GM18511 (cell line): ENCODE results near the gene BLM.
"Not testable (repeated sequence)": the region's sequence is repeated elsewhere in the genome, so short reads cannot be mapped to it uniquely, and the experiment has no call there.

ENCODE experiments used
- ATAC-seq: cut with Tn5 transposase; IDR thresholded peaks from one replicate; pipeline ENCODE4 v1.9.1; 2021; ENCODE audit warnings: mild to moderate bottlenecking, moderate library complexity; ENCODE audit not compliant: unreplicated experiment

BLM gene

GRCh38 chr15:90729261-90729660, 12.1 kb downstream of the BLM start:
- no peak for ATAC-seq

- no peak for ATAC-seq
These were observed 13.1 kb downstream of the BLM start for GRCh38 chr15:90730290-90730689.

- no peak for ATAC-seq
These were observed 18.8 kb downstream of the BLM start for GRCh38 chr15:90735923-90736322.

GRCh38 chr15:90740545-90740944, 23.4 kb downstream of the BLM start:
- ATAC-seq: not testable (repeated sequence)

GRCh38 chr15:90742087-90742486, 24.9 kb downstream of the BLM start:
- no peak for ATAC-seq

- ATAC-seq: no peak
These were observed 26.3 kb downstream of the BLM start for GRCh38 chr15:90743407-90743806.

- ATAC-seq: no peak
These were observed 27.7 kb downstream of the BLM start for GRCh38 chr15:90744759-90745402.

GRCh38 chr15:90749754-90750153, 32.6 kb downstream of the BLM start:
- no peak for ATAC-seq

- no peak for ATAC-seq
These were observed 33.0 kb downstream of the BLM start for GRCh38 chr15:90750186-90750585.

GRCh38 chr15:90751300-90751825, 34.2 kb downstream of the BLM start:
- ATAC-seq: no peak

- ATAC-seq: no peak
These were observed 39.8 kb downstream of the BLM start for GRCh38 chr15:90756916-90757315.

GRCh38 chr15:90757461-90757860, 40.3 kb downstream of the BLM start:
- no peak for ATAC-seq

GRCh38 chr15:90760661-90761232, 43.6 kb downstream of the BLM start:
- ATAC-seq: no peak

- ATAC-seq: no peak
These were observed 44.5 kb downstream of the BLM start for GRCh38 chr15:90761629-90762028.

- no peak for ATAC-seq
These were observed 45.0 kb downstream of the BLM start for GRCh38 chr15:90762109-90762508.

GRCh38 chr15:90763366-90764099, 46.4 kb downstream of the BLM start:
- ATAC-seq: no peak

- no peak for ATAC-seq
These were observed 48.4 kb downstream of the BLM start for GRCh38 chr15:90765531-90765930.

GRCh38 chr15:90765966-90766365, 48.8 kb downstream of the BLM start:
- ATAC-seq: no peak

GRCh38 chr15:90769375-90769774, 52.2 kb downstream of the BLM start:
- no peak for ATAC-seq

GRCh38 chr15:90773485-90773884, 56.3 kb downstream of the BLM start:
- no peak for ATAC-seq

GRCh38 chr15:90774731-90775514, 57.8 kb downstream of the BLM start:
- ATAC-seq: no peak
